ENCODE results near the gene SLC7A7. TPM values are rescaled to one million over a fixed set of nuclear protein-coding genes. Genes with fewer than 3 reads are reported as not detected.
A peak's percentile ranks its signal among the peaks of the same experiment; 100 is the strongest.
"Not testable (repeated sequence)": the region's sequence is repeated elsewhere in the genome, so short reads cannot be mapped to it uniquely, and the experiment has no call there.

Gene SLC7A7
- total RNA-seq, result 100 to 1,000 TPM in 4 of 7 donors, 10 to 100 TPM in 3; 56.4 to 165 (median 112) TPM
- polyA plus RNA-seq, result 10 to 100 TPM; 34.2 to 46.5 (median 35.3) TPM
- long read RNA-seq, donor 1, transcript SLC7A7-204 (10 exons, 2,447 nt), result major isoform, 8 of 32 reads
- long read RNA-seq, donor 1, partial matches to known transcripts, result 22 of 32 reads
- long read RNA-seq, donor 1, other reads (novel, unspliced or antisense), result 0 of 32 reads
- long read RNA-seq, donor 2, transcript SLC7A7-204 (10 exons, 2,447 nt), result major isoform, 9 of 19 reads
- long read RNA-seq, donor 2, partial matches to known transcripts, result 6 of 19 reads
- long read RNA-seq, donor 2, other reads (novel, unspliced or antisense), result 0 of 19 reads

- Histone ChIP-seq H3K4me3 (peak within 1 kb of the TSS; percentile 7 to 64 (median 27)), H3K9me3 (no peaks in the 10 kb centered on the region), H3K27ac (peak within 1 kb of the TSS; percentile 74 to 93 (median 84)), H3K27me3 (replicated peaks in 1 of 7) (no peaks in the 10 kb centered on the region), H3K4me1 (peaks cover 19 to 99% (median 81%) of the 10 kb centered on the region in 6 donors), H3K36me3 (peaks cover 0 to 10% (median 0%) of the 10 kb centered on the region in 6 donors)
- WGBS, 5 donors, result 63 to 79% (median 73%) methylated on average over 10 of the region's 10 CpGs
- intact Hi-C loops (cut with DNase I; ENCODE audit: low total_unique reads), result loop anchor here (5.0 kb wide), 1 partner anchor 38 kb away; no protein-coding TSS in a partner anchor
- TF ChIP-seq POLR2A (IDR thresholded peaks at IDR 0.05) (no peak), POLR2AphosphoS5 (IDR thresholded peaks at IDR 0.05) (no peak), CTCF (IDR thresholded peaks at IDR 0.05 in 8 of 11, conservative IDR thresholded peaks at IDR 0.05 in 3 of 11) (no peak)
- peak; percentile 69 for DNase-seq
These were observed at the start of gene SLC7A7 for GRCh38 chr14:22814941-22815713. SLC7A7 (minus strand) TSS chr14:22815435; CDS start chr14:22813398, 2,037 bp downstream.

GRCh38 chr14:22864979-22865378, 49.7 kb upstream of the SLC7A7 start:
- peak; percentile 12 for DNase-seq
- intact Hi-C loops (cut with DNase I; ENCODE audit: low total_unique reads), result no loop called here
- Histone ChIP-seq H3K27ac (no peak overlapping the region), H3K27me3 (replicated peaks in 1 of 7) (no peaks in the 10 kb centered on the region), H3K9me3 (no peaks in the 10 kb centered on the region), H3K36me3 (no peaks in the 10 kb centered on the region), H3K4me3 (no peak overlapping the region), H3K4me1 (peaks cover 2 to 17% (median 6%) of the 10 kb centered on the region in 6 donors)
- no peak for TF ChIP-seq POLR2A (IDR thresholded peaks at IDR 0.05)
- no peak for TF ChIP-seq POLR2AphosphoS5 (IDR thresholded peaks at IDR 0.05)
- no peak for TF ChIP-seq CTCF (IDR thresholded peaks at IDR 0.05 in 8 of 11, conservative IDR thresholded peaks at IDR 0.05 in 3 of 11)
- WGBS, 5 donors, result 84 to 97% (median 91%) methylated on average over 4 of the region's 4 CpGs

GRCh38 chr14:22861651-22862050, 46.4 kb upstream of the SLC7A7 start:
- H3K9me3 ChIP-seq, result peaks cover 0 to 4% (median 0%) of the 10 kb centered on the region in 8 donors
- intact Hi-C loops (cut with DNase I; ENCODE audit: low total_unique reads), result no loop called here
- no peak for TF ChIP-seq POLR2A (IDR thresholded peaks at IDR 0.05)
- TF ChIP-seq POLR2AphosphoS5 (IDR thresholded peaks at IDR 0.05), result no peak
- TF ChIP-seq CTCF (IDR thresholded peaks at IDR 0.05 in 8 of 11, conservative IDR thresholded peaks at IDR 0.05 in 3 of 11), result no peak
- peak; percentile 1 for DNase-seq
- peaks cover 0 to 21% (median 0%) of the 10 kb centered on the region in 6 donors for H3K4me1 ChIP-seq
- peaks cover 0 to 23% (median 0%) of the 10 kb centered on the region in 7 donors for H3K27me3 ChIP-seq (replicated peaks in 1 of 7)
- no peak overlapping the region for H3K27ac ChIP-seq
- H3K36me3 ChIP-seq, result no peaks in the 10 kb centered on the region
- no peak overlapping the region for H3K4me3 ChIP-seq

GRCh38 chr14:22860377-22860776, 45.1 kb upstream of the SLC7A7 start:
- H3K27ac ChIP-seq; H3K9me3 ChIP-seq; intact Hi-C loops (cut with DNase I; ENCODE audit: low total_unique reads); H3K4me3 ChIP-seq; H3K36me3 ChIP-seq: not testable (repeated sequence)
- DNase-seq, result peak; percentile 23
- WGBS, 5 donors, result 60 to 90% (median 84%) methylated on average over 3 of the region's 3 CpGs
- H3K27me3 ChIP-seq (replicated peaks in 1 of 7), result peaks cover 0 to 29% (median 0%) of the 10 kb centered on the region in 7 donors
- H3K4me1 ChIP-seq, result peaks cover 0 to 16% (median 0%) of the 10 kb centered on the region in 6 donors

Data from spleen (tissue), 13 donors.